ENCODE measurements around the gene ZNF282. TPM values are rescaled to one million over a fixed set of nuclear protein-coding genes. Genes with fewer than 3 reads are reported as not detected.

ZNF282 gene
- total and polyA plus RNA-seq, 3 experiments from 2014 or later: 1.5 to 36.6 (median 35.8) TPM

GRCh38 chr7:149180722-149181449 is 14.5 kb upstream of the ZNF282 start:
- Mint-ChIP-seq H3K4me3 (no peak overlapping the region), H3K4me1 (no peaks in the 10 kb centered on the region), H3K9me3 (no peaks in the 10 kb centered on the region), H3K27ac (peak overlapping the region in 4 of 8 donors; percentile 11 to 20 (median 15)), H3K27me3 (no peaks in the 10 kb centered on the region), H3K36me3 (peaks cover 4 to 64% (median 25%) of the 10 kb centered on the region in 3 donors)
- CTCF ChIA-PET: interaction anchor here (1.2 kb wide), 1 partner anchor 54 kb away, joined by 3 read pairs; no protein-coding TSS in a partner anchor
- Histone ChIP-seq H3K4me3 (ENCODE audit: low read length) (no peak overlapping the region), H3K27ac (ENCODE audit: low read depth, low read length) (no peak overlapping the region), H3K36me3 (ENCODE audit: insufficient read depth, low read length) (peaks cover 25% of the 10 kb centered on the region), H3K4me1 (ENCODE audit: insufficient read depth, low read length) (no peaks in the 10 kb centered on the region), H3K9me3 (ENCODE audit: low read length) (no peaks in the 10 kb centered on the region), H3K27me3 (ENCODE audit: insufficient read depth, low read length, poor library complexity, severe bottlenecking) (no peaks in the 10 kb centered on the region)
- DNase-seq: no peak
- POLR2A ChIA-PET: no interaction called here

DNA sequence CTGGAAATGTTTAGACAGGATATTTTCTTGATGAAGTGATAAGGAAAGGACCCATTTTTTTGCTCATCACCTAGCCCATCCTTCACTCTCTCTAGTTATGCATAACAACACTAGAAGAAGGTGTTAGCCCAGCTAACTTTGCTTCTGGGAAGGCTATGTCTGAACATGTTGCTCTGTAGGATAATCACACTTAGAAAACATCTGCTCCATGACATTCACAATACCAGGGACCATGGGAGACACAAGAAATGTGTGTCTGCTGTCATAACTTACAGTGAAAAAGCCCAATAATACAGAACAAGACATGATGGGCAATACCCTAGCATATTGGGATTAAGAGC is 13.9 kb upstream of the ZNF282 start:
- Mint-ChIP-seq H3K4me1 (no peaks in the 10 kb centered on the region), H3K27me3 (no peaks in the 10 kb centered on the region), H3K36me3 (peaks cover 4 to 61% (median 25%) of the 10 kb centered on the region in 3 donors), H3K9me3 (no peaks in the 10 kb centered on the region), H3K4me3 (no peak overlapping the region), H3K27ac (peak overlapping the region in 3 of 8 donors; percentile 13 to 26 (median 17))
- Histone ChIP-seq H3K9me3 (ENCODE audit: low read length) (no peaks in the 10 kb centered on the region), H3K36me3 (ENCODE audit: insufficient read depth, low read length) (peaks cover 23% of the 10 kb centered on the region), H3K4me1 (ENCODE audit: insufficient read depth, low read length) (no peaks in the 10 kb centered on the region), H3K27me3 (ENCODE audit: insufficient read depth, low read length, poor library complexity, severe bottlenecking) (no peaks in the 10 kb centered on the region), H3K27ac (ENCODE audit: low read depth, low read length) (no peak overlapping the region), H3K4me3 (ENCODE audit: low read length) (no peak overlapping the region)
- no peak for DNase-seq
- POLR2A ChIA-PET: no interaction called here
- CTCF ChIA-PET: no interaction called here

GRCh38 chr7:149184274-149184673 is 11.1 kb upstream of the ZNF282 start:
- H3K4me1 Mint-ChIP-seq: no peaks in the 10 kb centered on the region
- no peaks in the 10 kb centered on the region for H3K9me3 Mint-ChIP-seq
- CTCF ChIA-PET: interaction anchor here (1.2 kb wide), 1 partner anchor 34 kb away, joined by 3 read pairs; no protein-coding TSS in a partner anchor

GRCh38 chr7:149188213-149188612 is 7.1 kb upstream of the ZNF282 start:
- no peak overlapping the region for H3K4me3 ChIP-seq (ENCODE audit: low read length)
- CTCF ChIA-PET: no interaction called here
- H3K4me1 ChIP-seq (ENCODE audit: insufficient read depth, low read length): no peaks in the 10 kb centered on the region
- Mint-ChIP-seq H3K9me3 (no peaks in the 10 kb centered on the region), H3K4me1 (peaks cover 5 to 9% (median 5%) of the 10 kb centered on the region in 3 donors), H3K27ac (no peak overlapping the region), H3K27me3 (no peaks in the 10 kb centered on the region), H3K4me3 (peak overlapping the region in 1 of 7 donors; percentile 71), H3K36me3 (peaks cover 0 to 2% (median 0%) of the 10 kb centered on the region in 3 donors)
- DNase-seq: no peak
- no peaks in the 10 kb centered on the region for H3K36me3 ChIP-seq (ENCODE audit: insufficient read depth, low read length)
- no peaks in the 10 kb centered on the region for H3K27me3 ChIP-seq (ENCODE audit: insufficient read depth, low read length, poor library complexity, severe bottlenecking)
- POLR2A ChIA-PET: no interaction called here
- no peak overlapping the region for H3K27ac ChIP-seq (ENCODE audit: low read depth, low read length)
- H3K9me3 ChIP-seq (ENCODE audit: low read length): no peaks in the 10 kb centered on the region

More at GRCh38 chr7:149184274-149184673, 11.1 kb upstream of the ZNF282 start:
- POLR2A ChIA-PET: no interaction called here
- H3K36me3 Mint-ChIP-seq: peaks cover 0 to 32% (median 5%) of the 10 kb centered on the region in 3 donors
- no peaks in the 10 kb centered on the region for H3K4me1 ChIP-seq (ENCODE audit: insufficient read depth, low read length)
- peaks cover 6% of the 10 kb centered on the region for H3K36me3 ChIP-seq (ENCODE audit: insufficient read depth, low read length)
- no peaks in the 10 kb centered on the region for H3K27me3 ChIP-seq (ENCODE audit: insufficient read depth, low read length, poor library complexity, severe bottlenecking)
- no peaks in the 10 kb centered on the region for H3K9me3 ChIP-seq (ENCODE audit: low read length)
- H3K27ac ChIP-seq (ENCODE audit: low read depth, low read length): no peak overlapping the region
- H3K4me3 ChIP-seq (ENCODE audit: low read length): no peak overlapping the region
- no peaks in the 10 kb centered on the region for H3K27me3 Mint-ChIP-seq
- no peak for DNase-seq
- H3K4me3 Mint-ChIP-seq: no peak overlapping the region
- H3K27ac Mint-ChIP-seq: peak overlapping the region in 1 of 8 donors; percentile 41

DNA sequence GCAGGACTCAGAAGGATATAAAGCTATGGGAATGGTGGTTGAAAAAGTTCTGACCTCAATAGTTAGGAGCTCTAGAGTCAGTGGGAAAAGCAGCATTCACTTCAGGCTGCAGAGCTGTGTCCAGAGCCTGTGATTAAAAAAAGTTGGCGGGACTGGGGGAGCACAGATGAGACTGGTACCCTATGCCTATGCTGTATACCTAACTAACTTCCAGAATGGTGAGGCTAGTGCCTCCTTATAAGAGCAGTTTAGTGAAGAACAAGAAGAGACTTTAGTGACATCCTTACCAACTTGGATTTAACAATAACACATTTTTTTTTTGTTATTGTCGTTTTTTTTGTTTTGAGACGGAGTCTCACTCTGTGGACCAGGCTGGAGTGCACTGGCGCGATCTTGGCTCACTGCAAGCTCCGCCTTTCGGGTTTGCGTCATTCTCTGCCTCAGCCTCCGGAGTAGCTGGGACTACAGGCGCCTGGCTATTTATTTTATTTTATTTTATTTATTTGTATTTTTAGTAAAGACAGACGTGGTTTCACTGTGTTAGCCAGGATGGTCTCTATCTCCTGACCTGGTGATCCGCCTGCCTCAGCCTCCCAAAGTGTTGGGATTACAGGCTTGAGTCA is 6.6 kb upstream of the ZNF282 start:
- ChIA-PET CTCF (no interaction called here), POLR2A (no interaction called here)
- Histone ChIP-seq H3K27ac (ENCODE audit: low read depth, low read length) (no peak overlapping the region), H3K27me3 (ENCODE audit: insufficient read depth, low read length, poor library complexity, severe bottlenecking) (no peaks in the 10 kb centered on the region), H3K4me1 (ENCODE audit: insufficient read depth, low read length) (no peaks in the 10 kb centered on the region), H3K4me3 (ENCODE audit: low read length) (no peak overlapping the region), H3K9me3 (ENCODE audit: low read length) (no peaks in the 10 kb centered on the region), H3K36me3 (ENCODE audit: insufficient read depth, low read length) (no peaks in the 10 kb centered on the region)
- no peaks in the 10 kb centered on the region for H3K36me3 Mint-ChIP-seq
- peak overlapping the region in 1 of 7 donors; percentile 71 for H3K4me3 Mint-ChIP-seq
- H3K9me3 Mint-ChIP-seq: no peaks in the 10 kb centered on the region
- H3K27ac Mint-ChIP-seq: peak overlapping the region in 1 of 8 donors; percentile 62
- H3K27me3 Mint-ChIP-seq: no peaks in the 10 kb centered on the region
- H3K4me1 Mint-ChIP-seq: peaks cover 5 to 9% (median 5%) of the 10 kb centered on the region in 3 donors
- DNase-seq: no peak

DNA sequence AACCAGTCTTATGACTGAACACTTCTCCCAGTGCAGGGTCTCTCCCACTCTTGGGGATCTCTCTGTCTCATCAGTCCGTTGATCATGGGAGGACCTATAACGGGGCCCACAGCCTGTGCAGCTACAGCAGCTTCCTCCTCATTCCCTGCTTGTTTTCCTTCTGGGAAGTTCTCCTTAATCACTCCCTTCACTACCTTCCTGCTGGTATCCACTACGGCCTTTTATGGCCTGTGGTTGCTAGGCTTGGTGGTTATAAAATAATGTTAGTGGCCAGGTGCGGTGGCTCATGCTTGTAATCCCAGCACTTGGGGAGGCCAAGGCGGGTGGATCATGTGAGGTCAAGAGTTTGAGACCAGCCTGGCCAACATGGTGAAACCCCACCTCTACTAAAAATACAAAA is 3.5 kb upstream of the ZNF282 start:
- peaks cover 0 to 5% (median 0%) of the 10 kb centered on the region in 3 donors for H3K36me3 Mint-ChIP-seq
- H3K4me3 Mint-ChIP-seq: peak overlapping the region in 6 of 7 donors; percentile 65 to 84 (median 74)
- CTCF ChIA-PET: no interaction called here

DNA sequence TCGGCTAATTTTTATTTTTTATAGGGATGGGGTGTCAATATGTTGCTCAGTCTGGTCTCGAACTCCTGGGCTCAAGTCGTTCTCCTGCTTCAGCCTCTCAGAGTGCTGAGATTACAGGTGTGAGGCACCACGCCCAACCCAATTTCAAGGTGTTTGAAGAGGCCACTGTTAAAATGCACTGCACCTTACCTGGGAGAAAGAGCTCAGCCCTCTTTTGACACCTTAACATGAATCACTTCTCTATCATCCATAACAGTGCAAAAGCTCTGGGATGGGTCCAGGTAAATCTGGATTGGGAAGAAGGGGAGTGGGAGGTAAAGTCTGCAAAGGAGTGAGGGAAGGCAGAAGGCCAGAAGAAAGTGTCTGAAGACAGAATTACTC is 557 bp upstream of the ZNF282 start:
- Histone ChIP-seq H3K27ac (ENCODE audit: low read depth, low read length) (peak overlapping the region; percentile 81), H3K4me1 (ENCODE audit: insufficient read depth, low read length) (peaks cover 16% of the 10 kb centered on the region), H3K9me3 (ENCODE audit: low read length) (no peaks in the 10 kb centered on the region), H3K27me3 (ENCODE audit: insufficient read depth, low read length, poor library complexity, severe bottlenecking) (no peaks in the 10 kb centered on the region), H3K4me3 (ENCODE audit: low read length) (peak overlapping the region; percentile 82), H3K36me3 (ENCODE audit: insufficient read depth, low read length) (peaks cover 2% of the 10 kb centered on the region)
- Mint-ChIP-seq H3K4me3 (peak overlapping the region; percentile 82 to 94 (median 85)), H3K4me1 (peaks cover 31 to 46% (median 37%) of the 10 kb centered on the region in 3 donors), H3K9me3 (no peaks in the 10 kb centered on the region), H3K36me3 (peaks cover 4 to 25% (median 10%) of the 10 kb centered on the region in 3 donors), H3K27ac (peak overlapping the region in 6 of 8 donors; percentile 29 to 93 (median 82)), H3K27me3 (no peaks in the 10 kb centered on the region)
- POLR2A ChIA-PET: interaction anchor here (1.1 to 1.2 kb wide), 2 partner anchors 47 to 430 kb away, joined by 3 to 5 read pairs; partner anchors contain the start of gene ZNF398
- CTCF ChIA-PET: interaction anchor here (0.7 to 1.9 kb wide), 13 partner anchors 9 to 430 kb away, joined by 3 to 12 read pairs (median 4); partner anchors contain the start of genes ZNF398 and ZNF425
- DNase-seq: no peak

More for the DNA sequence above, 3.5 kb upstream of the ZNF282 start:
- H3K4me1 Mint-ChIP-seq: peaks cover 14 to 22% (median 14%) of the 10 kb centered on the region in 3 donors
- Histone ChIP-seq H3K4me3 (ENCODE audit: low read length) (no peak overlapping the region), H3K27me3 (ENCODE audit: insufficient read depth, low read length, poor library complexity, severe bottlenecking) (no peaks in the 10 kb centered on the region), H3K27ac (ENCODE audit: low read depth, low read length) (no peak overlapping the region), H3K36me3 (ENCODE audit: insufficient read depth, low read length) (no peaks in the 10 kb centered on the region), H3K9me3 (ENCODE audit: low read length) (no peaks in the 10 kb centered on the region), H3K4me1 (ENCODE audit: insufficient read depth, low read length) (peaks cover 13% of the 10 kb centered on the region)
- no peaks in the 10 kb centered on the region for H3K9me3 Mint-ChIP-seq
- H3K27ac Mint-ChIP-seq: no peak overlapping the region
- no peak for DNase-seq
- H3K27me3 Mint-ChIP-seq: no peaks in the 10 kb centered on the region
- POLR2A ChIA-PET: no interaction called here

Measured in CD8-positive, alpha-beta memory T cell (primary cell).